Ureter (tissue), 1 donor: ENCODE data around the gene C7orf25. TPM values are rescaled to one million over a fixed set of nuclear protein-coding genes. Genes with fewer than 3 reads are reported as not detected.
"Not testable (repeated sequence)": the region's sequence is repeated elsewhere in the genome, so short reads cannot be mapped to it uniquely, and the experiment has no call there.

Experiments used
- DNase-seq: peaks from one replicate; pipeline ENCODE4 v3.0.0-alpha.2; 2020; ENCODE audit warnings: low spot score
- total RNA-seq: library from RNA; stranded (reverse); gene quantifications from one replicate; pipeline ENCODE4 v1.2.4, GENCODE V29; 2023
- donor health status: DM: yes; HTN: yes; CAD: no.

C7orf25 gene
- total RNA-seq, 1 donor from 2014 or later: 6.6 TPM

GRCh38 chr7:42929449-42929848 is 17.6 kb upstream of the C7orf25 start:
- DNase-seq: no peak

GRCh38 chr7:42928754-42929153 is 16.9 kb upstream of the C7orf25 start:
- no peak for DNase-seq

GRCh38 chr7:42926204-42926603 is 14.3 kb upstream of the C7orf25 start:
- no peak for DNase-seq

GRCh38 chr7:42925630-42926029 is 13.8 kb upstream of the C7orf25 start:
- DNase-seq: no peak

GRCh38 chr7:42924223-42924838 is 12.5 kb upstream of the C7orf25 start:
- DNase-seq: no peak

GRCh38 chr7:42922017-42922753 is 10.3 kb upstream of the C7orf25 start:
- DNase-seq: no peak

- no peak for DNase-seq
These were observed 3.5 kb upstream of the C7orf25 start for GRCh38 chr7:42915356-42915755.

GRCh38 chr7:42914421-42915045 is 2.7 kb upstream of the C7orf25 start:
- no peak for DNase-seq

GRCh38 chr7:42914009-42914408 is 2.1 kb upstream of the C7orf25 start:
- no peak for DNase-seq

- no peak for DNase-seq
These were observed 1.7 kb upstream of the C7orf25 start for GRCh38 chr7:42913591-42913990.

- DNase-seq: no peak
These were observed 1.6 kb downstream of the C7orf25 start for GRCh38 chr7:42910306-42910705.

- DNase-seq: no peak
These were observed 4.6 kb downstream of the C7orf25 start for GRCh38 chr7:42907316-42907715.

- no peak for DNase-seq
These were observed 5.7 kb downstream of the C7orf25 start for GRCh38 chr7:42906181-42906580.

- DNase-seq: no peak
These were observed 9.5 kb downstream of the C7orf25 start for GRCh38 chr7:42902331-42902730.

GRCh38 chr7:42900842-42901241 is 11.0 kb downstream of the C7orf25 start:
- DNase-seq: no peak

- no peak for DNase-seq
These were observed 18.3 kb downstream of the C7orf25 start for GRCh38 chr7:42893346-42894240.

- DNase-seq: no peak
These were observed 24.9 kb downstream of the C7orf25 start for GRCh38 chr7:42886893-42887505.

GRCh38 chr7:42886129-42886528 is 25.7 kb downstream of the C7orf25 start:
- no peak for DNase-seq

- DNase-seq: not testable (repeated sequence)
These were observed 26.7 kb downstream of the C7orf25 start for GRCh38 chr7:42885183-42885582.

- no peak for DNase-seq
These were observed 27.9 kb downstream of the C7orf25 start for GRCh38 chr7:42883950-42884349.

GRCh38 chr7:42880392-42880791 is 31.5 kb downstream of the C7orf25 start:
- no peak for DNase-seq

GRCh38 chr7:42878303-42878702 is 33.6 kb downstream of the C7orf25 start:
- DNase-seq: no peak
